HG03066 (cell line): ENCODE data around the gene PRKACA.
A peak's percentile ranks its signal among the peaks of the same experiment; 100 is the strongest.
"Not testable (repeated sequence)": the region's sequence is repeated elsewhere in the genome, so short reads cannot be mapped to it uniquely, and the experiment has no call there.

ENCODE experiments used
- ATAC-seq: cut with Tn5 transposase; IDR thresholded peaks from one replicate; pipeline ENCODE4 v1.9.1; 2021; ENCODE audit warnings: low read depth; ENCODE audit not compliant: unreplicated experiment

The PRKACA gene

GRCh38 chr19:14148751-14149410 lies 31.3 kb upstream of the PRKACA start:
- no peak for ATAC-seq

- ATAC-seq = no peak
These were observed 30.4 kb upstream of the PRKACA start for GRCh38 chr19:14147797-14148605.

GRCh38 chr19:14146789-14147216 lies 29.2 kb upstream of the PRKACA start:
- no peak for ATAC-seq

GRCh38 chr19:14146169-14146568 lies 28.6 kb upstream of the PRKACA start:
- ATAC-seq = not testable (repeated sequence)

GRCh38 chr19:14145381-14145780 lies 27.8 kb upstream of the PRKACA start:
- no peak for ATAC-seq

- no peak for ATAC-seq
These were observed 25.0 kb upstream of the PRKACA start for GRCh38 chr19:14142262-14143190.

- no peak for ATAC-seq
These were observed 23.5 kb upstream of the PRKACA start for GRCh38 chr19:14141041-14141440.

GRCh38 chr19:14139944-14140343 lies 22.4 kb upstream of the PRKACA start:
- no peak for ATAC-seq

- ATAC-seq = no peak
These were observed 21.2 kb upstream of the PRKACA start for GRCh38 chr19:14138576-14139265.

- ATAC-seq = peak; percentile 78
These were observed 19.1 kb upstream of the PRKACA start, which contains the start of gene ASF1B for GRCh38 chr19:14136509-14137281. Gene ASF1B, minus strand, starts transcription at chr19:14136589. Its CDS starts 133 bp downstream, at chr19:14136456.

GRCh38 chr19:14135985-14136508 lies 18.5 kb upstream of the PRKACA start:
- ATAC-seq = no peak

GRCh38 chr19:14135355-14135754 lies 17.8 kb upstream of the PRKACA start:
- no peak for ATAC-seq

- ATAC-seq = no peak
These were observed 10.5 kb upstream of the PRKACA start for GRCh38 chr19:14127929-14128509.

GRCh38 chr19:14127176-14127575 lies 9.6 kb upstream of the PRKACA start:
- ATAC-seq = no peak

- no peak for ATAC-seq
These were observed 5.4 kb upstream of the PRKACA start for GRCh38 chr19:14122924-14123323.

- ATAC-seq = no peak
These were observed 2.9 kb upstream of the PRKACA start for GRCh38 chr19:14120497-14120780.

GRCh38 chr19:14119644-14120496 lies 2.3 kb upstream of the PRKACA start:
- no peak for ATAC-seq

- ATAC-seq = no peak
These were observed 1.6 kb upstream of the PRKACA start for GRCh38 chr19:14119146-14119545.
